A549 (cell line): ENCODE measurements around the gene KRTAP5-8. TPM values are rescaled to one million over a fixed set of nuclear protein-coding genes. Genes with fewer than 3 reads are reported as not detected.

Experiments used
- polyA plus RNA-seq, 4 experiments: library from polyadenylated mRNA; depleted of rRNA in 3 of 4; stranded (reverse); fragments of >200 nt; fragmentation: RNase III in 1 of 4; extraction: RNeasy Plus Mini Kit Qiagen cat#74134 plus additional on column Dnase treatment in 1 of 4; gene quantifications; 2 replicates in 3 of 4; 3 replicates in 1 of 4; pipeline ENCODE4 v1.2.3, GENCODE V29; 2011 to 2017
- small RNA-seq, 6 experiments: library from RNA; depleted of rRNA; stranded (forward); fragments of <200 nt; gene quantifications; one replicate each; pipeline ENCODE3, GENCODE V24; 2012

KRTAP5-8 gene
- polyA plus RNA-seq, 2 of the 4 experiments (the other 2 are of a cell fraction): not detected

Small RNA genes within 50 kb of the gene (small RNA-seq; reads per million reads assigned to genes)
- gene AP000867.1 (0 reads per million in 6 experiments), gene KRTAP5-14P (0 reads per million in 6 experiments)

Other genes starting within 250 kb of the KRTAP5-8 start
- 42.7 and 44.2 TPM in 2 replicates for gene DHCR7, start 89.6 kb upstream of the KRTAP5-8 start, polyA plus RNA-seq (2011; rRNA removed)
- 47.2 to 82.2 TPM (median 75.8 TPM) in 3 replicates for gene DHCR7, start 89.6 kb upstream of the KRTAP5-8 start, polyA plus RNA-seq (2017; fragmentation: RNase III; extraction: RNeasy Plus Mini Kit Qiagen cat#74134 plus additional on column Dnase treatment)
- 34.6 and 47.1 TPM in 2 replicates for gene NADSYN1, start 84.8 kb upstream of the KRTAP5-8 start, polyA plus RNA-seq (2011; rRNA removed)
- gene NADSYN1, start 84.8 kb upstream of the KRTAP5-8 start, polyA plus RNA-seq (2017; fragmentation: RNase III; extraction: RNeasy Plus Mini Kit Qiagen cat#74134 plus additional on column Dnase treatment): 63.3 to 70.9 TPM (median 67.6 TPM) in 3 replicates
- gene KRTAP5-7, start 10.8 kb upstream of the KRTAP5-8 start, polyA plus RNA-seq (2011; rRNA removed): not detected in 2 replicates
- not detected in 3 replicates for gene KRTAP5-7, start 10.8 kb upstream of the KRTAP5-8 start, polyA plus RNA-seq (2017; fragmentation: RNase III; extraction: RNeasy Plus Mini Kit Qiagen cat#74134 plus additional on column Dnase treatment)
- gene KRTAP5-9, start 10.4 kb downstream of the KRTAP5-8 start, polyA plus RNA-seq (2011; rRNA removed): 0.11 TPM in 1 of 2 replicates, not detected in the other
- gene KRTAP5-9, start 10.4 kb downstream of the KRTAP5-8 start, polyA plus RNA-seq (2017; fragmentation: RNase III; extraction: RNeasy Plus Mini Kit Qiagen cat#74134 plus additional on column Dnase treatment): 0.08 TPM in 1 of 3 replicates, not detected in the others
- gene KRTAP5-10, start 27.5 kb downstream of the KRTAP5-8 start, polyA plus RNA-seq (2011; rRNA removed): not detected in 2 replicates
- gene KRTAP5-10, start 27.5 kb downstream of the KRTAP5-8 start, polyA plus RNA-seq (2017; fragmentation: RNase III; extraction: RNeasy Plus Mini Kit Qiagen cat#74134 plus additional on column Dnase treatment): not detected in 3 replicates
- not detected in 2 replicates for gene KRTAP5-11, start 44.9 kb downstream of the KRTAP5-8 start, polyA plus RNA-seq (2011; rRNA removed)
- not detected in 3 replicates for gene KRTAP5-11, start 44.9 kb downstream of the KRTAP5-8 start, polyA plus RNA-seq (2017; fragmentation: RNase III; extraction: RNeasy Plus Mini Kit Qiagen cat#74134 plus additional on column Dnase treatment)